HCEC 1CT (cell line): ENCODE data around the gene ATP1A3.
"Not testable (repeated sequence)": the region's sequence is repeated elsewhere in the genome, so short reads cannot be mapped to it uniquely, and the experiment has no call there.

Experiments
- DNase-seq: peaks from one replicate; pipeline ENCODE4 v3.0.0-alpha.2; 2017

Gene ATP1A3

GRCh38 chr19:41941410-41942202 is 52.4 kb downstream of the ATP1A3 start:
- no peak for DNase-seq

- no peak for DNase-seq
These were observed 53.2 kb downstream of the ATP1A3 start for GRCh38 chr19:41940731-41941409.

GRCh38 chr19:41939861-41940730 is 53.9 kb downstream of the ATP1A3 start:
- no peak for DNase-seq

GRCh38 chr19:41939209-41939608 is 54.8 kb downstream of the ATP1A3 start:
- not testable (repeated sequence) for DNase-seq

- DNase-seq: no peak
These were observed 56.2 kb downstream of the ATP1A3 start for GRCh38 chr19:41937525-41938468.

GRCh38 chr19:41936961-41937360 is 57.1 kb downstream of the ATP1A3 start:
- DNase-seq: no peak

GRCh38 chr19:41936416-41936850 is 57.6 kb downstream of the ATP1A3 start:
- no peak for DNase-seq

- DNase-seq: no peak
These were observed 58.1 kb downstream of the ATP1A3 start for GRCh38 chr19:41935760-41936415.

GRCh38 chr19:41934849-41935374 is 59.1 kb downstream of the ATP1A3 start:
- DNase-seq: peak; percentile 39

GRCh38 chr19:41933693-41934426 is 60.2 kb downstream of the ATP1A3 start:
- no peak for DNase-seq

GRCh38 chr19:41932720-41933332 is 61.2 kb downstream of the ATP1A3 start:
- no peak for DNase-seq

GRCh38 chr19:41932259-41932719 is 61.7 kb downstream of the ATP1A3 start:
- DNase-seq: no peak

GRCh38 chr19:41930926-41931592 is 63.0 kb downstream of the ATP1A3 start:
- DNase-seq: no peak

GRCh38 chr19:41930322-41930722 is 63.7 kb downstream of the ATP1A3 start:
- no peak for DNase-seq

- DNase-seq: no peak
These were observed 64.4 kb downstream of the ATP1A3 start for GRCh38 chr19:41929536-41930071.

GRCh38 chr19:41928754-41929535 is 65.1 kb downstream of the ATP1A3 start:
- DNase-seq: no peak

GRCh38 chr19:41928221-41928683 is 65.8 kb downstream of the ATP1A3 start, which contains the start of gene ERFL:
ERFL (minus strand) TSS chr19:41928449; CDS start chr19:41912919, 15,530 bp downstream.
- DNase-seq: no peak
